MM.1S (cell line): Measurements from ENCODE around the gene DDAH1.

ENCODE experiments used
- EZH2 ChIP-seq: fragments of 300-600 bp; sonication (generic); optimal IDR thresholded peaks from 2 replicates; pipeline ENCODE3; 2017; ENCODE audit warnings: low read depth, mild to moderate bottlenecking, antibody characterized with exemption, low read length, mixed read lengths
- EZH2phosphoT487 ChIP-seq: fragments of 300-600 bp; sonication (generic); IDR thresholded peaks from 2 replicates; pipeline ENCODE4 v1.6.1; 2018; ENCODE audit warnings: antibody characterized with exemption, low read length
- TF ChIP-seq, protein P1 (sequence below): fragments of 300-600 bp; sonication (generic); IDR thresholded peaks from 2 replicates; pipeline ENCODE4 v1.5.1; 2016; ENCODE audit warnings: antibody characterized with exemption, low read length, mixed read lengths

- TF ChIP-seq, protein P1, sequence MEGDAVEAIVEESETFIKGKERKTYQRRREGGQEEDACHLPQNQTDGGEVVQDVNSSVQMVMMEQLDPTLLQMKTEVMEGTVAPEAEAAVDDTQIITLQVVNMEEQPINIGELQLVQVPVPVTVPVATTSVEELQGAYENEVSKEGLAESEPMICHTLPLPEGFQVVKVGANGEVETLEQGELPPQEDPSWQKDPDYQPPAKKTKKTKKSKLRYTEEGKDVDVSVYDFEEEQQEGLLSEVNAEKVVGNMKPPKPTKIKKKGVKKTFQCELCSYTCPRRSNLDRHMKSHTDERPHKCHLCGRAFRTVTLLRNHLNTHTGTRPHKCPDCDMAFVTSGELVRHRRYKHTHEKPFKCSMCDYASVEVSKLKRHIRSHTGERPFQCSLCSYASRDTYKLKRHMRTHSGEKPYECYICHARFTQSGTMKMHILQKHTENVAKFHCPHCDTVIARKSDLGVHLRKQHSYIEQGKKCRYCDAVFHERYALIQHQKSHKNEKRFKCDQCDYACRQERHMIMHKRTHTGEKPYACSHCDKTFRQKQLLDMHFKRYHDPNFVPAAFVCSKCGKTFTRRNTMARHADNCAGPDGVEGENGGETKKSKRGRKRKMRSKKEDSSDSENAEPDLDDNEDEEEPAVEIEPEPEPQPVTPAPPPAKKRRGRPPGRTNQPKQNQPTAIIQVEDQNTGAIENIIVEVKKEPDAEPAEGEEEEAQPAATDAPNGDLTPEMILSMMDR = no peak
- no peak for TF ChIP-seq EZH2
- no peak for TF ChIP-seq EZH2phosphoT487
Observed at GRCh38 chr1:85334962-85335361, 130.0 kb downstream of the DDAH1 start.
